Upper lobe of right lung (tissue), 1 donor: ENCODE results near the gene DUSP5. TPM values are rescaled to one million over a fixed set of nuclear protein-coding genes. Genes with fewer than 3 reads are reported as not detected.

Source experiments
- ATAC-seq: fragments of 200-7000 bp; cut with Tn5 transposase; one replicate; pipeline ENCODE4 v1.9.1; 2020; ENCODE audit warnings: mild to moderate bottlenecking, moderate library complexity
- DNase-seq: peaks from one replicate; pipeline ENCODE4 v3.0.0-alpha.2; 2020
- H3K27ac ChIP-seq: fragments of 200-600 bp; one replicate; pipeline ENCODE4 v1.8.0; 2022
- H3K27me3 ChIP-seq: fragments of 200-600 bp; one replicate; pipeline ENCODE4 v1.8.0; 2022; ENCODE audit warnings: mild to moderate bottlenecking
- H3K36me3 ChIP-seq: fragments of 200-600 bp; one replicate; pipeline ENCODE4 v1.8.0; 2022
- H3K4me1 ChIP-seq: fragments of 200-600 bp; one replicate; pipeline ENCODE4 v1.8.0; 2022
- H3K4me3 ChIP-seq: fragments of 200-600 bp; one replicate; pipeline ENCODE4 v1.8.0; 2022; ENCODE audit warnings: mild to moderate bottlenecking
- H3K9me3 ChIP-seq: fragments of 200-600 bp; one replicate; pipeline ENCODE4 v1.8.0; 2022
- intact Hi-C: fragments of 100-400 bp; cut with DNase I; formaldehyde crosslinking; loops from one replicate; pipeline ENCODE4 v1.11.0; 2022
- total RNA-seq: library from RNA; stranded (reverse); fragmentation: NEBNext Ultra II Directional; extraction: Animal tissue kit (Norgen Biotek cat#: 25700); gene quantifications from one replicate; pipeline ENCODE4 v1.2.1, GENCODE V29; 2021
- TF ChIP-seq, protein P1 (sequence below): fragments of 200-600 bp; IDR thresholded peaks from one replicate; pipeline ENCODE4 v1.8.0; 2022; ENCODE audit warnings: antibody characterized with exemption
- donor health status: DM: no; HTN: yes; CAD: no; lungs with severe emphysema.

The DUSP5 gene
- total RNA-seq, 1 donor from 2014 or later = 24.0 TPM

GRCh38 chr10:110474826-110475225, 22.9 kb upstream of the DUSP5 start:
- Histone ChIP-seq H3K36me3 (no peaks in the 10 kb centered on the region), H3K27me3 (no peaks in the 10 kb centered on the region), H3K4me1 (no peaks in the 10 kb centered on the region), H3K4me3 (no peak overlapping the region), H3K9me3 (no peaks in the 10 kb centered on the region), H3K27ac (no peak overlapping the region)
- intact Hi-C loops = no loop called here
- DNase-seq (no peak), ATAC-seq (no peak)
- TF ChIP-seq, protein P1, sequence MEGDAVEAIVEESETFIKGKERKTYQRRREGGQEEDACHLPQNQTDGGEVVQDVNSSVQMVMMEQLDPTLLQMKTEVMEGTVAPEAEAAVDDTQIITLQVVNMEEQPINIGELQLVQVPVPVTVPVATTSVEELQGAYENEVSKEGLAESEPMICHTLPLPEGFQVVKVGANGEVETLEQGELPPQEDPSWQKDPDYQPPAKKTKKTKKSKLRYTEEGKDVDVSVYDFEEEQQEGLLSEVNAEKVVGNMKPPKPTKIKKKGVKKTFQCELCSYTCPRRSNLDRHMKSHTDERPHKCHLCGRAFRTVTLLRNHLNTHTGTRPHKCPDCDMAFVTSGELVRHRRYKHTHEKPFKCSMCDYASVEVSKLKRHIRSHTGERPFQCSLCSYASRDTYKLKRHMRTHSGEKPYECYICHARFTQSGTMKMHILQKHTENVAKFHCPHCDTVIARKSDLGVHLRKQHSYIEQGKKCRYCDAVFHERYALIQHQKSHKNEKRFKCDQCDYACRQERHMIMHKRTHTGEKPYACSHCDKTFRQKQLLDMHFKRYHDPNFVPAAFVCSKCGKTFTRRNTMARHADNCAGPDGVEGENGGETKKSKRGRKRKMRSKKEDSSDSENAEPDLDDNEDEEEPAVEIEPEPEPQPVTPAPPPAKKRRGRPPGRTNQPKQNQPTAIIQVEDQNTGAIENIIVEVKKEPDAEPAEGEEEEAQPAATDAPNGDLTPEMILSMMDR = no peak

GRCh38 chr10:110475722-110476515, 21.8 kb upstream of the DUSP5 start:
- no peaks in the 10 kb centered on the region for H3K4me1 ChIP-seq

DNA sequence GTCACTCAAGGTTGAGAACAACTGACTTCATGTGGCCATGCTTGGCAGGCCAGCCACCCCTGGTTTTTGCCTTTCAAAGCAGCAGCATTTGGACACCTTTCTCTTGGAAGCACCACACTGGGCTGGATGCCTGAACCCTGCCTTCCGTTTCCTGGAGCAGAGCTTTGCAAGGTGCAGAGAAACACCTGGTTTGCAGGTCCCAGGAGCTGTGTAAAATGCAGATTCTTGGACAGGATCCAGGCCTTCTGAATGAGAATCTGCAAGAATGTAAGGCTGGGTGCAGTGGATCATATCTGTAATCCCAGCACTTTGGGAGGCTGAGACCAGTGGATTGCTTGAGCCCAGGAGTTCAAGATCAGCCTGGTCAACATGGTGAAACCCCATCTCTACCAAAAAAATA, 18.0 kb upstream of the DUSP5 start:
- H3K4me3 ChIP-seq = no peak overlapping the region
- intact Hi-C loops = no loop called here
- TF ChIP-seq, protein P1 = no peak
- ATAC-seq = no peak
- no peak overlapping the region for H3K27ac ChIP-seq
- H3K4me1 ChIP-seq = no peaks in the 10 kb centered on the region
- H3K27me3 ChIP-seq = no peaks in the 10 kb centered on the region
- DNase-seq = no peak
- no peaks in the 10 kb centered on the region for H3K9me3 ChIP-seq
- no peaks in the 10 kb centered on the region for H3K36me3 ChIP-seq

More at GRCh38 chr10:110475722-110476515, 21.8 kb upstream of the DUSP5 start:
- Histone ChIP-seq H3K4me3 (no peak overlapping the region), H3K9me3 (no peaks in the 10 kb centered on the region), H3K27me3 (no peaks in the 10 kb centered on the region), H3K36me3 (no peaks in the 10 kb centered on the region), H3K27ac (no peak overlapping the region)
- DNase-seq (no peak), ATAC-seq (no peak)
- intact Hi-C loops = no loop called here
- TF ChIP-seq, protein P1 = no peak

DNA sequence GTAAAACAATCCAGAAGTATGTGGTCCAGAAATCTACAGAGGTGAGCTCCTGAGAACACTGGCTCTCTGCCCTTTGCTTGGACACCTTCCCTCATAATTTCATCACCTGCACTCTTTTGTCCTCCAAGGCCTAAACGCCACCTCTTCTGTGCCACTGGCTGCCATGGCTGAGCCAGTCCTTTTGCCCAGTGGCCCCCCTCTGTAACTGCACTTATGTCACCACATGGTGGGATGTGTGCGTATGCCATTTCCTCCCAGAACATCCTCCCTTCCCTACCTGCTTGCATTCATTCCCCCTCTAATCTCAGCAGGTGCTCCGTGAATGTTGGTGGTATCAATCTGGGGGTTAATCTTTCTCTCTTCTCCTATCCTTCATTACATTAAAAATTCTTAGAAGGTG, 17.3 kb upstream of the DUSP5 start:
- intact Hi-C loops = no loop called here

DNA sequence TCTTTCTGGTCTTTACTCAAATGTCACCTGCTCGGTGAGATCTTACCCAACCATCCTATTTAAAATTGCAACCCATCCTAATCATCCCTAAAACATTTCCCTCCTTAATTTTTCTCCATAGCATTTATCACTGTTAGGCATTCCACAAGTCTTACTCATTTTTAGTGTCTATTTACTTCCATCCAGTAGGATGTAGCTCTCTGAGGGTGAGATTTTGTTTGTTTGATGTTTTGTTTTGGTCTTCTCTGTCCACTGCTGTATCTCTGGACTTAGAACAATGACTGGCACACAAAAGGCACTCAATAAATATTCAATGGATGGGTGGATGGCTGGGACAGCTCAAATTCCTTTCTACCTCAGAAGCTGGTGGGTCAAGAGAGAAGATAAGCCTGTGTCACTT, 15.8 kb upstream of the DUSP5 start:
- no peak for DNase-seq
- no peak overlapping the region for H3K27ac ChIP-seq
- H3K36me3 ChIP-seq = no peaks in the 10 kb centered on the region
- no peak overlapping the region for H3K4me3 ChIP-seq
- no peak for ATAC-seq
- no peaks in the 10 kb centered on the region for H3K4me1 ChIP-seq
- TF ChIP-seq, protein P1 = no peak
- H3K27me3 ChIP-seq = no peaks in the 10 kb centered on the region
- intact Hi-C loops = no loop called here
- no peaks in the 10 kb centered on the region for H3K9me3 ChIP-seq

More for the DNA sequence above, 17.3 kb upstream of the DUSP5 start:
- Histone ChIP-seq H3K36me3 (no peaks in the 10 kb centered on the region), H3K4me3 (no peak overlapping the region), H3K4me1 (no peaks in the 10 kb centered on the region), H3K9me3 (no peaks in the 10 kb centered on the region), H3K27ac (no peak overlapping the region), H3K27me3 (no peaks in the 10 kb centered on the region)
- ATAC-seq (no peak), DNase-seq (no peak)
- TF ChIP-seq, protein P1 = no peak
